GM12878 (cell line): Measurements from ENCODE around the gene FAM117B. TPM values are rescaled to one million over a fixed set of nuclear protein-coding genes. Genes with fewer than 3 reads are reported as not detected.

Experiments
- ATAC-seq: fragments of 200-7000 bp; cut with Tn5 transposase; 3 replicates; pipeline ENCODE4 v1.9.1; 2020; ENCODE audit warnings: mild to moderate bottlenecking, moderate library complexity
- BruUV-seq: library from RNA; stranded (reverse); fragments of 400-500 nt; replicated peaks from 2 replicates; lab custom pipeline; 2021; lab: Mats Ljungman, UMichigan
- CTCF ChIA-PET: fragments of 300-600 bp; sonication (Branson Sonifier 250); formaldehyde crosslinking; extraction: SDS; loops from one replicate; lab custom pipeline; 2021; ENCODE audit warnings: inconsistent platforms; lab: Yijun Ruan, JAX
- POLR2A ChIA-PET: fragments of 350-600 bp; formaldehyde crosslinking; extraction: SDS; loops from one replicate; lab custom pipeline; 2021; ENCODE audit warnings: inconsistent platforms; lab: Charles Lee
- RAD21 ChIA-PET: fragments of 300-600 bp; sonication (Branson Sonifier 250); formaldehyde crosslinking; loops from one replicate; lab custom pipeline; 2023; ENCODE audit warnings: antibody characterized with exemption; ENCODE audit not compliant: unreplicated experiment; lab: Charles Lee
- SMC1A ChIA-PET: fragments of 300-600 bp; sonication (Branson Sonifier 250); formaldehyde crosslinking; loops from one replicate; lab custom pipeline; 2023; ENCODE audit not compliant: unreplicated experiment, uncharacterized antibody; lab: Charles Lee
- DNase-seq: peaks from one replicate; pipeline ENCODE4 v3.0.0-alpha.2; 2011; ENCODE audit warnings: low read depth, low spot score
- FAIRE-seq: peaks from 3 replicates; lab custom pipeline; 2011; peaks lifted over from hg19 to GRCh38; lab: Jason Lieb, UNC
- H2AFZ ChIP-seq: 2 replicates; pipeline ENCODE4 v1.6.0; 2011; ENCODE audit warnings: low read depth, low read length, control low read depth; ENCODE audit not compliant: control insufficient read depth
- H3K27ac ChIP-seq: 2 replicates; pipeline ENCODE4 v1.5.1; 2011; ENCODE audit warnings: control low read depth; ENCODE audit not compliant: control insufficient read depth, insufficient read depth
- H3K27me3 ChIP-seq, 2 experiments: replicated peaks in 1 of 2; 2 replicates each; pipeline versions ENCODE4 v1.6.0 to v1.6.1; 2011; ENCODE audit warnings: low read length in 1 of 2; ENCODE audit not compliant: control insufficient read depth in 2 of 2, insufficient read depth in 2 of 2
- H3K36me3 ChIP-seq, 2 experiments: 2 replicates each; pipeline ENCODE4 v1.5.1; 2011; ENCODE audit warnings: low read length in 1 of 2; ENCODE audit not compliant: control insufficient read depth in 2 of 2, insufficient read depth in 2 of 2
- H3K4me1 ChIP-seq: 2 replicates; pipeline ENCODE4 v1.6.1; 2011; ENCODE audit warnings: mild to moderate bottlenecking, low read length, moderate library complexity, mixed read lengths; ENCODE audit not compliant: control insufficient read depth, insufficient read depth
- H3K4me2 ChIP-seq: 2 replicates; pipeline ENCODE4 v1.6.0; 2011; ENCODE audit warnings: control low read depth; ENCODE audit not compliant: control insufficient read depth, insufficient read depth
- H3K4me3 ChIP-seq: fragments of 200-600 bp; sonication (generic); 2 replicates; pipeline ENCODE4 v1.5.1; 2016
- H3K79me2 ChIP-seq: 2 replicates; pipeline ENCODE4 v1.6.0; 2011; ENCODE audit warnings: low read length; ENCODE audit not compliant: control insufficient read depth, insufficient read depth
- H3K9ac ChIP-seq: 2 replicates; pipeline ENCODE4 v1.8.0; 2011; ENCODE audit warnings: low read length, control low read depth, mixed read lengths; ENCODE audit not compliant: control insufficient read depth, insufficient read depth
- H3K9me3 ChIP-seq: replicated peaks from 3 replicates; pipeline ENCODE4 v1.5.1; 2011; ENCODE audit warnings: mild to moderate bottlenecking, low read length; ENCODE audit not compliant: control insufficient read depth, insufficient read depth
- H4K20me1 ChIP-seq: 2 replicates; pipeline ENCODE4 v1.6.0; 2011; ENCODE audit not compliant: control insufficient read depth, insufficient read depth
- CREB1 ChIP-seq: IDR thresholded peaks from 2 replicates; pipeline ENCODE4 v1.6.1; 2012; ENCODE audit warnings: low read depth, mild to moderate bottlenecking, inconsistent platforms
- EED ChIP-seq: sonication (generic); IDR thresholded peaks from 2 replicates; pipeline ENCODE4 v1.6.1; 2016; ENCODE audit warnings: antibody characterized with exemption, low read depth
- JUND ChIP-seq: IDR thresholded peaks from 2 replicates; pipeline ENCODE4 v1.6.1; 2012; ENCODE audit warnings: low read depth, mild to moderate bottlenecking, low read length, improper control_type of control experiment, moderate library complexity
- NFYB ChIP-seq: IDR thresholded peaks from 2 replicates; pipeline ENCODE4 v1.6.1; 2011; ENCODE audit warnings: low read depth, mild to moderate bottlenecking, low read length, improper control_type of control experiment, moderate library complexity; ENCODE audit not compliant: insufficient read depth
- SIX5 ChIP-seq: IDR thresholded peaks from 2 replicates; pipeline ENCODE4 v1.6.1; 2011; ENCODE audit warnings: mild to moderate bottlenecking, low read depth, low read length, moderate library complexity; ENCODE audit not compliant: severe bottlenecking
- SMC3 ChIP-seq: IDR thresholded peaks from 2 replicates; pipeline ENCODE4 v1.6.1; 2011; ENCODE audit warnings: low read length, improper control_type of control experiment, borderline replicate concordance
- SREBF1 ChIP-seq: IDR thresholded peaks from 2 replicates; pipeline ENCODE4 v1.6.1; 2012; ENCODE audit warnings: mild to moderate bottlenecking, low read length
- SUPT20H ChIP-seq: IDR thresholded peaks from 2 replicates; pipeline ENCODE4 v1.6.1; 2011; ENCODE audit warnings: low read depth, mild to moderate bottlenecking, low read length, moderate library complexity, borderline replicate concordance; ENCODE audit not compliant: control insufficient read depth
- ZNF207 ChIP-seq: fragments of 450-650 bp; IDR thresholded peaks from 2 replicates; pipeline ENCODE4 v1.6.1; 2014; ENCODE audit warnings: antibody characterized with exemption, mild to moderate bottlenecking, borderline replicate concordance
- ZNF217 ChIP-seq: fragments of 450-650 bp; IDR thresholded peaks from 2 replicates; pipeline ENCODE4 v1.6.1; 2017; ENCODE audit warnings: antibody characterized with exemption, mild to moderate bottlenecking
- WGBS: methylation state at CpG from one replicate; pipeline ENCODE4 v1.1.6; 2016; ENCODE audit warnings: low lambda C conversion rate; ENCODE audit not compliant: insufficient replicate concordance, insufficient coverage; ENCODE audit errors: missing lambda C conversion rate; 5-methylcytosine and 5-hydroxymethylcytosine counted together
- in situ Hi-C: fragments of 300-500 bp; cut with MboI; formaldehyde crosslinking; loops from 9 replicates; pipeline ENCODE4 v1.14.3; 2018; ENCODE audit warnings: mixed read lengths
- intact Hi-C: fragments of 100-400 bp; cut with micrococcal nuclease; formaldehyde crosslinking; loops from one replicate; pipeline ENCODE4 v1.14.2; 2022; ENCODE audit not compliant: unreplicated experiment
- polyA plus RNA-seq, 11 experiments: library from polyadenylated mRNA; depleted of rRNA in 4 of 11; unstranded in 6 of 11; stranded (reverse) in 5 of 11; fragments of >200 nt; fragmentation: Nextera tagmentation in 4 of 11; fragmentation: Illumina TruSeq in 1 of 11; extraction: Ambion mirVana in 4 of 11; extraction: Trizol in 1 of 11; gene quantifications; 1 replicate in 1 of 11; 2 replicates in 10 of 11; pipeline versions ENCODE4 v1.2.1 to v1.2.3, GENCODE V29; 2011 to 2016; ENCODE audit warnings: inconsistent platforms in 2 of 11, missing spikeins in 2 of 11, low read depth in 1 of 11
- total RNA-seq, 4 experiments: library from RNA; depleted of rRNA in 3 of 4; stranded (reverse); fragments of >200 nt in 3 of 4; fragmentation: Illumina TruSeq in 1 of 4; extraction: Trizol in 1 of 4; gene quantifications; 2 replicates each; pipeline versions ENCODE4 v1.2.1 to v1.2.3, GENCODE V29; 2013 to 2021
- TF ChIP-seq, protein P1 (sequence below): fragments of 450-650 bp; IDR thresholded peaks from 2 replicates; pipeline ENCODE4 v1.6.1; 2016; ENCODE audit warnings: mild to moderate bottlenecking
- TF ChIP-seq, protein P2 (sequence below): IDR thresholded peaks from 2 replicates; pipeline ENCODE4 v1.6.1; 2012; ENCODE audit warnings: low read length, inconsistent platforms

Gene FAM117B
- total and polyA plus RNA-seq, 10 of the 15 experiments (the other 5 are each of a cell fraction or from before 2014, with no cell fraction given): 1.6 to 7.6 (median 4.2) TPM

DNA sequence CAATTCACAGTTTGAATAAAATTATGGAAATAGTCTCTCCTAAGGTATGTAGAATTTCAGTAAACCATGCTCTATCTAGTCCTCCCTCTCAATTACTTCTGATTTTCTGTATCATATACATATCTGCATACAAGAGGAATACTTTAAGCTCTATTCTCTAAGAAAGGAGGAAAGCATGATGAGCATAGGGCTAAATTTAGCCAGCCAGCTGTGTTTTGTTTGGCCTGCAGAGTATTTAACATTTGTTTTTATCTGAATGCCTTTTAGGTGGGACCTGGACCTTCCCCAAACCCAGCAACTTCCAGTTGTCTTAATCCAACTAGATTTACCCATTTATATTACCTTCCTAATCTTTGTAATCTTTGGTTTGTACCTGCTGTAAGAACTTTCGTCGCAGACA, 42.2 kb upstream of the FAM117B start:
- no peak for DNase-seq
- H3K9me3 ChIP-seq: no peaks in the 10 kb centered on the region; the same call in 1 of the 3 replicates
- H3K79me2 ChIP-seq: no peaks in the 10 kb centered on the region
- no TSS peak for BruUV-seq
- no peak for FAIRE-seq
- no peaks in the 10 kb centered on the region for H4K20me1 ChIP-seq
- H3K4me1 ChIP-seq: peaks cover 3% of the 10 kb centered on the region
- no peak overlapping the region for H3K4me2 ChIP-seq
- ChIA-PET SMC1A (interaction anchor here (0.8 to 4.6 kb wide), 4 partner anchors 10 to 264 kb away, joined by 3 to 21 read pairs (median 8); partner anchors contain the start of gene FAM117B), POLR2A (interaction anchor here (0.6 to 0.7 kb wide), 2 partner anchors 9 to 305 kb away, joined by 3 to 4 read pairs; no protein-coding TSS in a partner anchor), CTCF (interaction anchor here (0.7 to 6.1 kb wide), 3 partner anchors 10 to 128 kb away, joined by 3 to 49 read pairs (median 4); no protein-coding TSS in a partner anchor), RAD21 (interaction anchor here (1.1 kb wide), 2 partner anchors 10 to 42 kb away, joined by 3 read pairs; partner anchors contain the start of gene FAM117B)
- no peaks in the 10 kb centered on the region for H3K27me3 ChIP-seq
- H2AFZ ChIP-seq: no peak overlapping the region
- H3K36me3 ChIP-seq: no peaks in the 10 kb centered on the region
- no peak for ATAC-seq
- no peak overlapping the region for H3K27ac ChIP-seq
- intact Hi-C loops: no loop called here
- TF ChIP-seq, protein P1, sequence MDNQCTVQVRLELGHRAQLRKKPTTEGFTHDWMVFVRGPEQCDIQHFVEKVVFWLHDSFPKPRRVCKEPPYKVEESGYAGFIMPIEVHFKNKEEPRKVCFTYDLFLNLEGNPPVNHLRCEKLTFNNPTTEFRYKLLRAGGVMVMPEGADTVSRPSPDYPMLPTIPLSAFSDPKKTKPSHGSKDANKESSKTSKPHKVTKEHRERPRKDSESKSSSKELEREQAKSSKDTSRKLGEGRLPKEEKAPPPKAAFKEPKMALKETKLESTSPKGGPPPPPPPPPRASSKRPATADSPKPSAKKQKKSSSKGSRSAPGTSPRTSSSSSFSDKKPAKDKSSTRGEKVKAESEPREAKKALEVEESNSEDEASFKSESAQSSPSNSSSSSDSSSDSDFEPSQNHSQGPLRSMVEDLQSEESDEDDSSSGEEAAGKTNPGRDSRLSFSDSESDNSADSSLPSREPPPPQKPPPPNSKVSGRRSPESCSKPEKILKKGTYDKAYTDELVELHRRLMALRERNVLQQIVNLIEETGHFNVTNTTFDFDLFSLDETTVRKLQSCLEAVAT: no peak
- TF ChIP-seq, protein P2, sequence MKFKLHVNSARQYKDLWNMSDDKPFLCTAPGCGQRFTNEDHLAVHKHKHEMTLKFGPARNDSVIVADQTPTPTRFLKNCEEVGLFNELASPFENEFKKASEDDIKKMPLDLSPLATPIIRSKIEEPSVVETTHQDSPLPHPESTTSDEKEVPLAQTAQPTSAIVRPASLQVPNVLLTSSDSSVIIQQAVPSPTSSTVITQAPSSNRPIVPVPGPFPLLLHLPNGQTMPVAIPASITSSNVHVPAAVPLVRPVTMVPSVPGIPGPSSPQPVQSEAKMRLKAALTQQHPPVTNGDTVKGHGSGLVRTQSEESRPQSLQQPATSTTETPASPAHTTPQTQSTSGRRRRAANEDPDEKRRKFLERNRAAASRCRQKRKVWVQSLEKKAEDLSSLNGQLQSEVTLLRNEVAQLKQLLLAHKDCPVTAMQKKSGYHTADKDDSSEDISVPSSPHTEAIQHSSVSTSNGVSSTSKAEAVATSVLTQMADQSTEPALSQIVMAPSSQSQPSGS: no peak
- TF ChIP-seq SREBF1 (no peak), EED (no peak), SMC3 (no peak), NFYB (no peak), SUPT20H (no peak), ZNF207 (no peak), ZNF217 (no peak), JUND (no peak), SIX5 (no peak), CREB1 (no peak)
- H3K9ac ChIP-seq: no peak overlapping the region
- whole genome bisulfite sequencing: 95% methylated on average over 2 of the region's 2 CpGs
- H3K4me3 ChIP-seq: no peak overlapping the region
- in situ Hi-C loops: loop anchor here (25.0 kb wide), 1 partner anchor 1220 kb away; no protein-coding TSS in a partner anchor
